Islet of Langerhans (tissue), 1 donor: ENCODE results near the gene TLE5.
"Not testable (repeated sequence)": the region's sequence is repeated elsewhere in the genome, so short reads cannot be mapped to it uniquely, and the experiment has no call there.

Source experiments
- FAIRE-seq: peaks from one replicate; lab custom pipeline; 2011; peaks lifted over from hg19 to GRCh38; lab: Jason Lieb, UNC

TLE5 gene

DNA sequence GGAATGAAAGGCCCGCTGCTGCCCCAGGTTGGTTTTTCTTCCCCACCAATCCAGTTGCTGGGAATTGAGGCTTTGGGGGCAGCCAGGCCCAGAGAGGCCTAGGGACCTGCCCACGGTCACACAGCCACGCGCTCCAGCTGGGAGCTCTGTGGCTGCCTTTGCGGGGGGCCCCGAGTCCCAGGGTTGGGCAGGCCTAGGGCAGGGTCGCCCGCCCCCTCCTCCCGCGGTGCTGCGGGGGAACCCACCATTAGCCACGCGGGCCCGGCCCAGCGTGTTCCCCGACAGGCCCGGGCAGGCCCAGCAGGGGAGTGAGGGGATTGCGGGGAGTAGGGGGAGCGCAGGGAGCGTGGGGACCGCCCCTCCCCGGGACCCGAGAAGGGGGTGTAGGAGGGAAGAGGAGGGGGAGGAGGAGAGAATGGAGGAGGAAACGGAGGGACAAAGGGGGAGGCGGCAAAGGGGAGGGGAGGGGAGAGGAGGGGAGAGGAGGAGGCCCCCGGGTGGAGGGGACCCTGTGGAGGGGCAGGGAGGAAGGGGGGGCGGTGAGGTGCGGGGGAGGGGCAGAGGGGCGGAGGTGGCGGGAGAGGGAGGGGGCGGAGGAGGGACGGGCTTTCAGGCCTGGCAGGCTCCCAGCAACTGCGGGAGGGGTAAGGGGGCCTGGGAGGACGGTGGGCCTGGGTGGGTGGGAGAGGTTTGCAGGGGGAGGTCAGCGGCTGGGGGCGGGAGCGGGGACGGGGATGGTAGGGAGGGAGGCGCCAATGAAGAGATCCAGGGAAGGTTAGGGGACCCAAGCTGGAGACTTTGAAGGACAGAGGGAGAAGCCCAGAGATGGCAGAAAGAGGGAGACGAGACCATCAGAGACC lies 20.3 kb downstream of the TLE5 start:
- no peak for FAIRE-seq

DNA sequence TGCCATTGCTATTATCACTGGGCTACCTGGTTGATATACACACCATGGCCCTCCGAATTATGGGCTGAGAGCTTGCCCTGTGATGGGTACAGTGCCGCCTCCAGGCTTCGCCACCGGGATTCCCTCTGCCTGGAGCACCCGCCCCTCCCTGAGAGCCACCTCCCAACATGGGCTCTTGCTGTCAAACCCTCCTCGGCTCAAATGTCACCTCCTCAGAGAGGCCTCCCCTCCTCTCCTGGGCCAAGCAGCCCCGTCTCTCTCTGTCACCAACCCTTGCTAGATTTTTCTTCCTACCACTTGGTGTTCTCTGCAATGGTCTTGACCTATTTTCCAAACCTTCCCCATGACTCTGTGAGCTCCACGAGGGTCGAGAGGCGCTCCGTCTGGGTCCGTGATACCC lies 21.0 kb downstream of the TLE5 start:
- no peak for FAIRE-seq

GRCh38 chr19:3039641-3040077 lies 22.6 kb downstream of the TLE5 start:
- no peak for FAIRE-seq

GRCh38 chr19:3039125-3039524 lies 23.2 kb downstream of the TLE5 start:
- FAIRE-seq, result no peak

DNA sequence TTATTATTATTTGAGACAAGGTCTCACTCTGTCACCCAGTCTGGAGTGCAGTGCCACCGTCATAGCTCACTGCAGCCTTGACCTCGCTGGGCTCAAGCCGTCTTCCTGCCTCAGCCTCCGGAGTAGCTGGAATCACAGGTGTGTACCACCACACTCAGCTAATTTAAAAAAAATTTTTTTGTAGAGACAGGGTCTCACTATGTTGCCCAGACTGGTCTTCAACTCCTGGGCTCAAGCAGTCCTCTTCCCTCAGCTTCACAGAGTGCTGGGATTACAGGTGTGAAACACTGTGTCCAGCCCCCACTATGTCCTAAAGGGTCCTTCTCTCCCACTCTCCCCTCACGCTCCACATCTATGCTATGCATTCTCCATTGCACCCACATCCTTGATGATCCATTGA lies 24.1 kb downstream of the TLE5 start:
- no peak for FAIRE-seq

GRCh38 chr19:3036977-3037544 lies 25.2 kb downstream of the TLE5 start:
- not testable (repeated sequence) for FAIRE-seq

- peak; percentile 90 for FAIRE-seq
Observed at GRCh38 chr19:3036119-3036976, 25.9 kb downstream of the TLE5 start.

DNA sequence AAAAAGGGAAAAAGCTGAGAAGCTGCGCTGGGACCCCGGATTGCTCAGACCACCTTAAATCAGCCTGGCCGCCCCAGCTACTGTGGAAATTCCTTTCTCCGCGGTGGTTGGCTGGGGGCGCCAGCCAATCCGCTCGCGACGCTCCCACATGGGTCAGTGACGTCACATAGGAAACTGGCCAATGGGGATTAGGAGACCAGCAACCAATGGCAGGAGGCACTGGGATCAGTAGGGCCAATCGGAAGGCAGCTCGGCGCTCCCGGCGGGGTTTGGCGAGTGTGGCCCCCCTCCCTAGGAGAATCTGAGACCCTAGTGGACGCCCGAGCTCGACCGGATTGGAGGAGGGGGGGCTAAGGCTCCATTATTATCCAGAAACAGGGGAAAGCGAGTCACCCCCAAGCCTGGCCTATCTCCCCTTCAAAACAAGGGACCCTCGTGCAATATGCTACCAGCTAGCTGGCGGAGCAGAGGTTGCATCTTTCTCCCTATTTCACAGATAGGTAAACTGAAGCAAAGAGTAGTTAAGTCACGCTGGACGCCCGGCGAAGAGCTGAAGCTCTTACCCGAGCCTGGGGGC lies 26.7 kb downstream of the TLE5 start:
- peak; percentile 77 for FAIRE-seq

DNA sequence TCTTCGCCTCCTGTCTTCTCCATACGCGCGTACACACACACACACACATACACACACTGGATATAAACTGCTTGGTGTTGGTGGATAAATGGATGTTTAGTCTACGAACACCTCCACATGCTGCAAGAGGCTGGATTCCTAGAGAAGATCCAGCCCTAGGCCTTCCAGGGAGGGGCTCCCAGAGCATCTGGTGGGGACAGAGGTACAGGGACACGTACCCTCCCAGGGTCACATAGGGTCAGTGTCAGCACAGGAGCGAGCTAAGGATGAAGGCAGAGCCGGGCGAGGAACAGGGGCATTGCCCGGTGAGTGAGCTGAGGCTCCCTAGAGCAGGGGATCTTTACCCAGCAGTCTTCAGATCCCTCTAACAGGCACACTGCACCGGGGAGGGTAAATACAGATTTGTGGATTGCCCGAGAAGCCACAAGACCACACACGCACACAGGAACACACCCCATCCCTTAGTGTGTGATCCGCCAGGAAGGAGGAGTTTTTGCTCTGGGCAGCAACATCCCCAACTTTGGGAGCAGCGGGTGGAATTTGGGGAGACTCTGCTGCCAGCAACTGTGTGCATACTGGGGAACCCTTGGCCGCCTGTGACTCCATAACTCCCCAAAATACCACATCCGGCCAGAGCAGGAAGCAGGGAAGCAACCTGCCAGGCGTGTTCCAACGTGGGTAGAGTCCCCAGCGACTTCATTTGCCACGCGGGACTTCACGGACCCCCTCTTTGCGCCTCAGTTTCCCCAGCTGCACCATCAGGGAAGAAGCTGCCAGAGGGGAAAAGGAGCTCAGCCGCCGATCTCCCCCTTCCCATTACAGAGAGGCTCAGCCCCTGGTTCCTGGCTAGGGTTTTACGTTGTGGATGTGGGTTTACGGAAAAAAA lies 27.4 kb downstream of the TLE5 start:
- FAIRE-seq, result no peak

DNA sequence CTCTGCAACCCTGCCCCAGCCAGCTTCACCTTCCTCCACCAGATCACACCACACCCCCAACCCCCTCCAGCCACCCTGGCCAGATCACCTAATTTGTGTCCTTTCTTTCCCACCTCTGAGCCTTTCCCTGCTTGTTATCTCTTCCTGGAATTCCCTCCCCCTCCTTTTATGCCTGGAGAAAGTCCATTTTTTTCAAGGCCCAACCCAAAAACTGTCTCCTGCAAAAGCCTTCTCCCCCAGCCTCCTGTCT lies 28.0 kb downstream of the TLE5 start:
- no peak for FAIRE-seq

DNA sequence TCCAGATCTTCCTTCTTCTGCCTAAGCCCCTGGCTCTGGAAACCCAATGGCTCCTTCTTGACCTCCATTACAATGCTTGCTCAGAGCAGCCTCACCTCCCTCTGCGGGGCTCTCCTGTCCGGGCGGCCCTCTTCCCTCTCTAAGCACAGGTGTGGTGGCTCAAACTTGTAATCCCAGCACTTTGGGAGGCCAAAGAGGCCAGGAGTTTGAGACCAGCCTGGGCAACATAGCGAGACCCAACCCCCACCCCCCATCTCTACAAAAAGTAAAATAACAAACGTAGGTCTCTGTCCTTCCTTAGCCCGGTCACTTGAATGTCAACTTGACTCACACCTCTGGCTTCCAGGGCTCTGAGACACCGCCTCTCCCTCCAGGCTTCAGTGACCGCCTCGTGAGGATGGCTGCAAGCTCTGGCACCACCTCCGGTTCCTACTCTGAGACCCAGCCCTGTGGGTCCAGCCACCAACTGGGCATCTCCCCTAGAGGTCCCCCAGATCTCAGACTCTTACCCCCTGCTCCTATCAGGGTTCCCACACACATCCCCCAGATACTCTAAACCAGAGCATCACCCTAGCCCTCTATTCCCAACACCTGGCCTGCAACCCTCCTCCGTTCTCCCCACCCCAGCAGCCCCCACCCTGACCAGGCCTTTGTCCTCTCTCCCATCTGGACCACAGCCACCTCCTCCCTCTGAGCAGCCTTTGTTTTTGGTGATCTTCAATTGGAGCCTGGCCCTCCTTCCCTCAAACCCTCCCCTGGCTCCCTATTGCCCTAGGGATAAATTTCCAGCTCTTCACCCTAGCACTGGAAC lies 28.5 kb downstream of the TLE5 start:
- no peak for FAIRE-seq

DNA sequence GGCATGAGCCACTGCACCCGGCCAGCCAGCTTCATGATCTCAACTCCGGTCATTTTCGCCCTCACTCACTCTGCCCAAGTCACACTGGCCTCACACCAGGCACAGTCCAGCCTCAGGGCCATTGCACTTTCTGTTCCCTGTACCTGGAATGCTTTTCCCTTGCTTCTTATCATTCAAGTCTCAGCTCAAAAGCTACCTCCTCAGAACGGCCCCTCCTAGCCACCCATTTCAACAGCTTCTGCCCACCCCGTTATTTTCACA lies 30.8 kb downstream of the TLE5 start:
- no peak for FAIRE-seq

- no peak for FAIRE-seq
Observed at GRCh38 chr19:3029065-3029923, 33.0 kb downstream of the TLE5 start, which contains the start of gene TLE2. Gene TLE2 (minus strand): TSS chr19:3029280. CDS start chr19:3028904, 376 bp downstream.

GRCh38 chr19:3028305-3029064 lies 33.8 kb downstream of the TLE5 start:
- FAIRE-seq, result no peak

DNA sequence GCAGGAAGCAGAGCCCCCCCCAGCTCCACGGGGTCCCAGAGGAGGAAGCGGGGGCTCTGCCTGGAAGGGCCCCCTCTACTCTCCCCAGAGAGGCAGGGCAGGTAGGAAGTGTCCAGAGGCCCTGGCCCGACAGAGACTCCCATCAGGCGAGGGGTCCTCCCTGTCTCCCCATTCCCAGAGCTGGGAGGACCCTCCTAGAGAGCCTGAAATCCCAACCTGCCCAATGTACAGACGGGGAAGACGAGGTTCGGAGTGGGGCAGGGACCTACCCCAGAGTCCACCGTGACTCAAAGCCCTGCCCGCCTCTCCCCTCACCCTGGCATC lies 34.4 kb downstream of the TLE5 start:
- FAIRE-seq, result no peak

DNA sequence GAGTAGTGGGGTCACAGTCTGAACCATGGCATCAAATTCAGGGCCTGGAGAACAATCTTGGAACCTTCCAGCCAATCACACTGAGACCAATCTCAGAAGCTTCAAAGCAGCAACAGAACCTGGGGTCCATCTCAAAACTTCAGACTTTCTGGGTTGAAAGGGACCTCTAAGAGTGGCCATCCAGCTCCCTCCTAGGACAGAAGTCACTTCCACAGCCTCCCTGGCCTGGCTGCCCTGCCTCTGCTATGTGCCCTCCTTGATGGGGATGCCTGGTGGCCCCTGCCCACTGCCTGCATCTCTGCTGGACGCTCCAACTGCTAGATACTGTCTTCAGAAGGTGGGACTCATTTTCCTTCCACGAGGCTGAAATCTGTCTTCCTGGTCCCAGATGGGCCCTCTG lies 35.0 kb downstream of the TLE5 start:
- no peak for FAIRE-seq

GRCh38 chr19:3026768-3027167 lies 35.5 kb downstream of the TLE5 start:
- no peak for FAIRE-seq

- FAIRE-seq, result no peak
Observed at GRCh38 chr19:3025549-3025886, 36.8 kb downstream of the TLE5 start.

GRCh38 chr19:3024870-3025548 lies 37.3 kb downstream of the TLE5 start:
- FAIRE-seq, result no peak
